Subcutaneous adipose tissue (tissue), 4 donors: Measurements from ENCODE around the gene KIF18A. TPM values are rescaled to one million over a fixed set of nuclear protein-coding genes. Genes with fewer than 3 reads are reported as not detected.

ENCODE experiments used
- CTCF ChIP-seq: fragments of 450-650 bp; IDR thresholded peaks from one replicate; pipeline ENCODE4 v1.5.1; 2016; ENCODE audit warnings: low read depth, mild to moderate bottlenecking, control low read depth, antibody characterized with exemption, moderate library complexity
- total RNA-seq, 4 donors: library from RNA; depleted of rRNA; stranded (reverse); fragments of >200 nt; gene quantifications; one replicate each; pipeline ENCODE4 v1.1.0, GENCODE V29; 2016

KIF18A gene
- 1 to 10 TPM in 1 of 4 donors, under 1 TPM in 2, not detected in 1; 0.16 to 1.9 (median 0.44) TPM for total RNA-seq

GRCh38 chr11:28107750-28108618 is at the start of gene KIF18A, which contains the start of gene METTL15:
Gene KIF18A (minus strand): TSS chr11:28108156. CDS start chr11:28097947, 10,209 bp downstream.
Gene METTL15 (plus strand): TSS chr11:28108388. CDS start chr11:28113335, 4,947 bp downstream.
- TF ChIP-seq CTCF = no peak

- TF ChIP-seq CTCF = no peak
Observed at GRCh38 chr11:28153586-28153985, 45.6 kb upstream of the KIF18A start.

- no peak for TF ChIP-seq CTCF
Observed at GRCh38 chr11:28152743-28153142, 44.8 kb upstream of the KIF18A start.

- no peak for TF ChIP-seq CTCF
Observed at GRCh38 chr11:28146123-28146751, 38.3 kb upstream of the KIF18A start.

GRCh38 chr11:28144808-28145207 is 36.9 kb upstream of the KIF18A start:
- TF ChIP-seq CTCF = no peak

GRCh38 chr11:28142724-28143123 is 34.8 kb upstream of the KIF18A start:
- TF ChIP-seq CTCF = no peak
